HG02763 (cell line): ENCODE measurements around the gene CASK.
"Not testable (repeated sequence)": the region's sequence is repeated elsewhere in the genome, so short reads cannot be mapped to it uniquely, and the experiment has no call there.

Source experiments
- ATAC-seq: cut with Tn5 transposase; IDR thresholded peaks from one replicate; pipeline ENCODE4 v1.9.1; 2021; ENCODE audit warnings: mild to moderate bottlenecking, moderate library complexity; ENCODE audit not compliant: unreplicated experiment

CASK gene

DNA sequence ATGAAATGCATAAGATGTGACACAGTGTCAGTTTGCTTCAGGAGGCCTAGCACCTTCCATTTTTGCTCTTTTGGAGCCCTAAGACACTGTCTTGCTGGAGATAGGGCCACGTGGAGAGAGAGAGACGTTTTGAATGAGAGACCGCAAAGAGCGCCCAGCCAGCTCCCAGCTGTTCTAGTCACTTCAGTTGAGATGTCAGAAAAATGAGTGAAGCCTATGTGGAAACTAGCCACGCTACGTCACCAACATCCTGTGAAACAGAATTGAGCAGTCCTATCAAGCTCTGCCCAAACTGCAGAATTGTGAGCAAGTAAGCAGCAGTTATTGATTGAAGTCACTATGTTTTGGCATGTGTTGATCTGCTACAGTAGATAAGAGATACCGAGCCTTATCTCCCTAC is 186.3 kb downstream of the CASK start:
- no peak for ATAC-seq

GRCh38 chrX:41734530-41734929 is 188.8 kb downstream of the CASK start:
- ATAC-seq: no peak

GRCh38 chrX:41733939-41734338 is 189.4 kb downstream of the CASK start:
- peak; percentile 94 for ATAC-seq

DNA sequence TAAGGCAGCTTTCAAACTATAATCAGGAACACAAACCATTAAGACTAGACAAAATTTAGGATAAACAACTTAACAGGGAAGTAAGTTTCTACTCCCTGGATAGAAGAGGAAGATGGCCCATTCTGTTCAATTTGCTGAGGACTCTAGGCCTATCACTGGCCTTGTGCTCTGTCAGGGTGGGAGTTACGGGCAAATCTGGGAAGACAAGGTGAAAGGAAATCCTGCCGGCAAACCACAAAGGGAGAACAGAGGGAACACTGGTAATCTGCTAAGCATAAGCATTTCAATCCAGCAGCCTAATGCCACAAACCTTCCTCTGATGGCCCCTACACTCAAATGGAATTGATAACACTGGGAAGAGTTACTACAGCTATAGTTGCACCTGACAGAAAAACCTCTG is 191.1 kb downstream of the CASK start:
- no peak for ATAC-seq

DNA sequence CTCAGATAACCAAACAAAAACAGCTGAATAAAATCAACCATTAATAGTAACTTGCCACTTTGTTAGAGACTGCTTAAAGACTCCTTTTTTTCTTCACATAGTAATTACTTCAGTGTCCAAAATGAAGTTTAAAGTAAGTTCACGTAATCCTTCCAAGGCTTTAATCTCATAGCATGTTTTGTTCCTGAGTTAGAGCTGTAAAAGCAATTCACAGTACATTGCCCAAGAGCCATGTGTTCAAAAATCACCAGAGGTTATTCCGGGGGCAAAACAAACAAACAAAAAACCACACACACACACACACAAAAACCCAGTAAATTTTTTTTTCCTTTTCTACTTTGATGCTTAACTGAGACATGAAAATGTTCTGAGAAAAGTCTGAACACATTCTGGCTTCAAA is 193.3 kb downstream of the CASK start:
- ATAC-seq: no peak

- no peak for ATAC-seq
Observed at GRCh38 chrX:41728125-41728524, 195.2 kb downstream of the CASK start.

DNA sequence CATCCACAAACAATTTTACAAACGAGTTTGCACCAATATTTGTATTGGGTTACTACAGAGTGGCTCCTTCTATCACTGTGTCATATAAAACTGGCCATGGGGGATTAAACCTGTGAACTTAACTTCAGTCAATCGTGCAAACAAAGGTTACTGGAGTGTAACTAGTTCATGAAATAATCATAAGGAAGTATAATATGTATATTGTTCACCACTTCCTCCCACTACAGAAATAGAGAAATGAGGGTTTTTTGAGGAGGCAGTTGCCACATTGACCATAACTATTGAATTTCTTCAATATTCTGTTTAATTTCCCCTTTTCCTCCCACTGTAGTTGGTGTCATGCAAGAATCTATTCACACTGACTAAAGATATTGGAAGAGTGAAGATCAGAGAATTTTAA is 199.5 kb downstream of the CASK start, which contains the start of gene GPR82:
GPR82 (plus strand) TSS at position 356 of the 400 bp plus-strand sequence. CDS start 2,846 bp downstream, outside the sequence.
- no peak for ATAC-seq

DNA sequence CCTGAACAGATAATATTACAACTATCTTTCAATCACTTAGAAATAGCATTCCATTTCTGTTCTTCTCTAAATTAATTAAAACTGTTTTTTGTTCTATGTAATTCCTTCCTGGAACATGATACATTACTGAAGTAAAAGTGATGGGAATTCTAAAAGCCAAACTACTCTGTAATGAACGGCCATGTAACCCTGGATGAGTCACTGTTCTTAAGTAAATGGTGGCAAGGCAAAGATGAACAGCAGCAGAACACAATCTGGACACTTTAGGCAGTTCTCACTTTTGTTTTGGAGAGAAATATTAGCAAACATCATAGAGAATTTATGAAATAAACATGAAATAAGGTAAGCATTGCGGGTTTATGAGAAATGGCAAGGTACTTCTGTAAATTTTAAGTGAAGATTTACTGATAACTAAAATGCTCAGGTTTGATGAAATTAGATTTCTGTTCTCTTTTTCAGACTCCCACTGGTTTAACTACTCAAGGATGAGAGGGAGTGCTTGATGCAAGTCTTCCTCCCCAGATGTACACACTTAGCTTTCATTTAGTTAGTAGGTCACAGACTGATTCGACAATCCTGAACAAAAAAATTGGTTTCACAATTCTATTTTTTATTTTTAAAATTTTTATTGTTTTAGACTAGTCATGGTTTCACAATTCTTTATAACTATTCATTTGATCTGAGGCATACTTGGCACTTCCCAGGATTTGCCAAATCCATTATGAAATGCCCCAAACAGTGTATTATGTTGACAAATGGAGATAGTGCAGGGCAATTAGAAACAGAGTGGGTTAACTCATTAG is 200.3 kb downstream of the CASK start:
- ATAC-seq: no peak

GRCh38 chrX:41722214-41722613 is 201.1 kb downstream of the CASK start:
- no peak for ATAC-seq

DNA sequence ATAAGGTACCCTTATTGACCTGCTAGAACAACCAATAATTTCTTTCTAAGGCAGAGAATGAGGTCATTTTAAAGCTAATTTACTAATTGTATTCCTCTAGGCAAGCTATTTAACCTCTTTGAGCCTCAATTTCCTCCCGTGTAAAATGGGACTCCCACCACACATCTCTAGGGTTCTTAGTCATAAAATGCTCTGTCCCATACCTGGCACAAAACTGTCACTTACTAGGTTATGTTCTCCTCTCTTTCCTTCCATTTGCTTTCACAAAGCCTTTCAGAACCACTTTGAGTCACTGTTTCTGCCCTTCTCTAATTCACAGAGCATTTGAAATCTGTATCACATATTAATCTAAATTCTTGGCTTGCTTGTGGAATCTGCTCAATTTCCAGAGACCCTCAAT is 201.8 kb downstream of the CASK start:
- ATAC-seq: no peak

DNA sequence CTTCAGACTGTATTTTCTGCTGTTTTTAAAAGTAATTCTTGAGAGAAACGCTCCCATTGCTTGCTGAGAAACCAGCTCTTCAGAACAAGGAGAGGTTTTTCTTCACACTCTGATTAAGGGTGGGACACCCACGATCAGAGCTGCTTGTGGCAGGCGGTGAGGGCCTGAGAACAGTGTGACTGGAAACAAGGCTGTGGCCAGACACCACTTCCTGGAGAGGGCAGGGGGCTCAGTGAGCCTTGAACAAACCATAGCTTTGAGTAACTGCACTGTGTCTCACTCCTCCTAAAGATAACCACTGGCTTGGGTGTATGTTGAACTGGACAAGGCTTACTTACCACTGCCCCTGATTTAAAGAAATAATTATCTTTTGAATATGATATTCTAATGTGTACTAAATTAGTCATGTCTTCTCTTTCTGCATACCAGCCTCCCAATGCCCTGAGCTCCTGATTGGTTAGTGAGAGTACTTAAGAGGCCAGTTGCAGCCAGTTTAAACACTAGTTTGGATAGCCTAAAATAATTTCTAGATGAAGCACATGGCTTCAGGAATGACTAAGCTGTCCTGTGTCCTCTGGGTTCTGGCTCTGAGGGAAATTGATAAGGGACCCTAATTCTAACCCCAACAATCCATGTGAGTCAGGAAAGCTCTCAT is 203.1 kb downstream of the CASK start:
- peak; percentile 86 for ATAC-seq

- ATAC-seq: not testable (repeated sequence)
Observed at GRCh38 chrX:41719610-41720009, 203.7 kb downstream of the CASK start.

DNA sequence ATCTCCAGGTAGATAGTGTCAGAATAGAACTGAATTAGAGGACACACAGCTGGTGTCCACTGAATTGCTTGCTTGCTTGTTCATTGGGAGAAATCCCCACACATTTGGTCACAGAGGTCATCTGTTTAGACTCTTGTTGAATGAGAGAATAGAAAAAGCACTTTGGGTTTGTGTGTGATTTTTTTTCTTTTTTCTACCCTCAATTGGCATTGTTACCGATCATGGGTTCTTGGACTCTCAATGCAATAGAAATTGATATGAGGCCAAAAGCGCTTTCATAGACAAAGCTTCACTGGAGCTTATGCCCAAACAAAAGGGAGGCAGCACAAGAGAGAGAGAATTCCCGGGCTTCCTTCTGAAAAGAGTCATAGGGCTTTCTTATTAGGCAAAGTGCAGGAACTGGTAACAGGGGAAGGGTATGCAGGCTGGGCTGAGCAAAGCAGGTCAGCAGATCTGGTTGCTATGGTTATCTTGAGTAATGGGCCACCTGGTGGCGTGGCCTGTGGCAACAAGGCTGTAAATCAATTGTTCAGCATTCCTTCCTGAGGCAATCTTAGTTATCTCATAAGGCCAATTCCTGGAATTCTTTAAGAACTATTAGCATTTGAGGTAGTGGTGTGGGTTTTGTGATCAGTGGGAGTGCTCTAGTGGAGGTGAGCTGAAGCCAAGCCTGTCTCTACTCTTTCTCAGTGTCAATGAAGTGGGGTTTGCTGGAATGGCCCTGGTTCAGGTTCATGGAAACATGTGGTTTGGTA is 204.7 kb downstream of the CASK start:
- ATAC-seq: no peak

GRCh38 chrX:41716767-41717473 is 206.4 kb downstream of the CASK start:
- no peak for ATAC-seq

DNA sequence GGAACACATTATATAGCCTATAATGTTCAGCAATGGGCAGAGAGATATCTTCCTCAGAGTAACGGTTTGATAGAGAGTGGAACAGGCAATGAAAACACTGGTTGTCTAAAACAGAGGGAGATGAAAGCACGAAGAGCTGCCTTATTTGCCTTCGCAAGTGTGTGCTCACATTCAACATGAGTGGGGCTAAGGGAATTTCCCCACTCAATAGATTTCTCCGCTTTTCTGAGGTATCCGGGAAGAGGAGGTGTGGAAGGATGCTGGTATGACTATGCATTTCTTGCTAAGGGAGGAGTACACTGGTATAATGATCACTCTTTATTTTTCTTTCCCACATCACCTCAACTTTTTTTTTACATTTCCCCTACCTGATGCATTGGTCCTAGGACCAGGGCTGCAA is 207.1 kb downstream of the CASK start:
- ATAC-seq: no peak

GRCh38 chrX:41711021-41711667 is 212.2 kb downstream of the CASK start:
- no peak for ATAC-seq

DNA sequence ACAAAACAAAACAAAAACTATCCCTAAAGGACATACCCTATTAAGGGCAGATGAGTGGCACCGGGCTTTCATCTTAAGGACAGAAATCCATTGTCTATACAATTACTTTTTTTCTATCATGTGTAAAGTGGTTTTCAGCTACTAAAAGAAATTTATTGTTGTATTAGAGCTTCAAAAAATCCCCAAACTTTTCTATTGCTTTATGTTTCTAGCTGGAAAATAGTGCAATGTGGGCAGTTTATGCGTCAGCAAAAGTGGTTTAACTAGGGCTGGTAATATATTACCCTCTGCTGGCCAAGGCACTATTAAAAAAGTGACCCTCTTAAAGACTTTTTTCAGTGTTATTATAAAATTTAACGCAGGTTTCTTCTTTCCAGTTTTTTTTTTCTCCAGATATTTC is 214.9 kb downstream of the CASK start:
- ATAC-seq: no peak

DNA sequence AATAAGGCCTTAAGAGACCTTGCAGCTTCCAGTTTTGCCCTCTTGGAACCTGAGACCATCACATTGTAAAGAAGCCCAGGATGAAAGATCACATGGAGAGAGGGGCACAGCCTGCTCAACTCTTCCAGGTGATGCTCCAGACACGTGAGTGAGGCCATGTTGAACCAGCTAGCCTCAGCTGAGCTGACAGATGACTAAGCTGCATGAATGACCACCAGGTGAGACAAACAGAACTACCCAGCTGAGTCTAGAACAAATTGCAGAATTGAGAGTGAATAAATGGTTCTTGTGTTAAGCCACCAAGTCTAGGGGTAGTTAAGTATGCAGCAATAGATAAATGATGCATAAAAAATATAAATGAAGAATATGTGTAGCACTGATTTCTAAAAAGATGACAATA is 216.1 kb downstream of the CASK start:
- no peak for ATAC-seq

DNA sequence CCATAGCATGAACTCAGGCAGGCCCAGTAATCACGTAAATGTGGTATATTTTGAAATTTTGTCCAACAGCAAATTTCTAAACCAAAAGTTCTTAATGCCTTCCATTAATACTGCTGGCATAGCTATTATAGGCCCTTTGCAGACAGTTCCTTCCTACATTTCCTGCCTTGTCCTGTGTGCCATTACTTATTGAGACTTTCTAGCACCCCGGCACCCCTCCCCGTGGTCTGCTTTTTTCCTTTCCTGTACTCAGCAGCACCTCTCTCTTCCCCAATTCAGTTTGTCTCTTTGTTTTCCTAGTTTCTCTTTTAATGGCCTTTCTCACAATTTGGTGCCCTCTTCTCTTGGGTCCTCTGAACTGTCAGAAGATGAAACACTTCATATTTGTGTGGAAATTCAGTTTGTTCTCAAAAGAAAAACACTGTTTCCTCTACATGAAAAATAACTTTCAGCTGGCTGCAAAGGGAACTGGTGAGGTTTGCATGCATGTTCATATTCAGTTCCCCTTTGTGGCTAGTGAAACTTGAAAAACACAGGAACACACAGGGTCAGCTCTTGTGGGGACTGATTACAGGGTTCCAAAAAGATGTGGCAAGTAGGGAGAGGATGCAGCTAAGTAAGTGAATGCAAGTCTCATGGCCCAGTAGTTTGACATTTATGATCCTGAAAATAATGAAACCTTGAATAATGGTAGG is 217.5 kb downstream of the CASK start:
- ATAC-seq: peak; percentile 86

DNA sequence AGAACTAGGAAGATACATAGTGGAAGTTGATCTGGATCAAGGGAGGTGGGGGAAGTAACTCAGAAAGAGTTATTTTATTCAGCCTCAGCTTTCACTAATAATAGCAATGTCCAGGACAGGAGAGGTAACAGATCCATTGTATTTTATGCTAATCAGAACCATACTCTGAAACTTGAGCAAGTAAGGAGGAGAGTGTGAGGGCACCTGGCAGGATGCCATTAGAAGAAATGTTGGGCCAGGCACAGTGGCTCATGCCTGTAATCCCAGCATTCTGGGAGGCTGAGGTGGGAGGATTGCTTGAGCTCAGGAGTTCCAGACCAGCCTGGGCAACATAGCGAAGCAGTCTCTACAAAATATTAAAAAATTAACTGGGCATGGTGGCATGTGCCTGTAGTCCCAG is 218.3 kb downstream of the CASK start:
- ATAC-seq: no peak
